Measurements from ENCODE around the gene DPYD.

DPYD gene

DNA sequence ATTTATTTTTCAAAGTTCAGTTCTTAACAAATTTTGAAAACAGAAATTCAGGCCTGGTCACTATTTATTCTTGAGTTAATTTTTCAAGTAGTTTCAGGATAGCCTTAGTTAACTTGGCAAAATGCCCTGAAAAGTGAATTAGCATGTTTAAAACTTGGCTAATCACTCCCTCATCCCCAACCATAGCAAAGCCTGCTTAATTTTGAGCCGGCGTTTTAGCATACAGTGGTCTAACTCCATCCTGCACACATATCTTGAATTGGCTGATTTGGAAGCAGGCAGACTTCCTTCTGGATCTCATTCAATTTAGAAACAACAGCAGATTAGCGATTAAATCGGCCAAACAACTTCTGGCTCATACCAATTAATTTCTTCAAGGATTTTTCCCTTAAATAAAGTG lies 760.0 kb downstream of the DPYD start:
- TF ChIP-seq YY1 (IDR thresholded peaks at IDR 0.05; ENCODE audit: insufficient read depth, insufficient read length) (no peak), ZNF274 (IDR thresholded peaks at IDR 0.05; ENCODE audit: low read depth, low read length) (no peak), SUZ12 (IDR thresholded peaks at IDR 0.05; ENCODE audit: extremely low read depth, insufficient read depth, insufficient read length) (no peak)
- Histone ChIP-seq H3K9me3 (ENCODE audit: insufficient read depth, low read length) (no peaks in the 10 kb centered on the region), H3K9ac (ENCODE audit: insufficient read length, low read depth) (no peak overlapping the region), H3K36me3 (ENCODE audit: insufficient read depth, insufficient read length, low read length) (no peaks in the 10 kb centered on the region), H3K4me3 (ENCODE audit: insufficient read length, low read depth) (no peak overlapping the region), H3K27me3 (ENCODE audit: insufficient read depth, insufficient read length) (no peaks in the 10 kb centered on the region), H3K4me1 (ENCODE audit: insufficient read depth, insufficient read length) (no peaks in the 10 kb centered on the region)
- no peak for DNase-seq (ENCODE audit: low read depth, low spot score)

DNA sequence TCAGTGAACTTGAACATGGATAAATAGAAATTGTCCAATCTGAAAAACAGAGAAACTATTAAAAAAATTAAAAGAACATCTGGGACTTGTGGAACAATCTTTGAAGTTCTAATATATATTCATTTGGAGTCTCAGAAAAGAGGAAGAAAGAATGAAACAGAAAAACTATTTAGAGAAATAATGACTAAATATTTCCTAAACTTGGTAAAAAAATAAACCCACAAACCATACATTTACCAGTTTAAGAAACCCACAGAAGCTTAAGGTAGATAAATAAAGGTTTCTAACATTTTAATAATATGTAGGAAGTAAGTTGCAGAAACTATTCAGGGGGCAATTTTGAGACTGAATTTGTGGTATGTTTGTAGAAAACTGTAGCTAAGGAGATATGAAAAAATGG lies 761.5 kb downstream of the DPYD start:
- no peak for DNase-seq (ENCODE audit: low read depth, low spot score)
- H3K36me3 ChIP-seq (ENCODE audit: insufficient read depth, insufficient read length, low read length): no peaks in the 10 kb centered on the region
- TF ChIP-seq YY1 (IDR thresholded peaks at IDR 0.05; ENCODE audit: insufficient read depth, insufficient read length) (no peak), ZNF274 (IDR thresholded peaks at IDR 0.05; ENCODE audit: low read depth, low read length) (no peak), SUZ12 (IDR thresholded peaks at IDR 0.05; ENCODE audit: extremely low read depth, insufficient read depth, insufficient read length) (no peak)
- H3K27me3 ChIP-seq (ENCODE audit: insufficient read depth, insufficient read length): no peaks in the 10 kb centered on the region
- no peaks in the 10 kb centered on the region for H3K4me1 ChIP-seq (ENCODE audit: insufficient read depth, insufficient read length)
- H3K9me3 ChIP-seq (ENCODE audit: insufficient read depth, low read length): no peaks in the 10 kb centered on the region
- H3K9ac ChIP-seq (ENCODE audit: insufficient read length, low read depth): no peak overlapping the region
- no peak overlapping the region for H3K4me3 ChIP-seq (ENCODE audit: insufficient read length, low read depth)

DNA sequence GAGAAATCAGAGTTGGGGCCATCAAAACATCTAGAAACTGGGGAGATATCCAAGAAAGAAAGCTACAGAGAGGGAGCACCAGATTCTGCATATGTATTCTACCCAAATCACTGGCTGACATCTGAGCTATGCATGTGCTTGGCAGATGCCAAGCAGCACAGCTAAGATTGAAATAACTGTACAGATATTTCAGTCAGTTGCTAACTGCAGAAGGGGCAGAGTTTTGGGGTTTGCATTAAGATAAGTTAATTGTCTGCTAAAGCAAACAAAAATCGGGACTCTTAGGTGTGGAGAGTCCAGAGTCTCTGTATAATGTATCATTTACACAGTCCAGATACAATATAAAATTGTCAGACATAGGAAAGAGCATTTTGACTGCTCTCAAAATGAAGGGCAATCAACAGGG lies 762.1 kb downstream of the DPYD start:
- no peak for TF ChIP-seq YY1 (IDR thresholded peaks at IDR 0.05; ENCODE audit: insufficient read depth, insufficient read length)
- no peak for TF ChIP-seq ZNF274 (IDR thresholded peaks at IDR 0.05; ENCODE audit: low read depth, low read length)
- TF ChIP-seq SUZ12 (IDR thresholded peaks at IDR 0.05; ENCODE audit: extremely low read depth, insufficient read depth, insufficient read length): no peak
- no peak for DNase-seq (ENCODE audit: low read depth, low spot score)
- no peak overlapping the region for H3K9ac ChIP-seq (ENCODE audit: insufficient read length, low read depth)
- no peaks in the 10 kb centered on the region for H3K36me3 ChIP-seq (ENCODE audit: insufficient read depth, insufficient read length, low read length)
- no peak overlapping the region for H3K4me3 ChIP-seq (ENCODE audit: insufficient read length, low read depth)
- H3K4me1 ChIP-seq (ENCODE audit: insufficient read depth, insufficient read length): no peaks in the 10 kb centered on the region
- H3K27me3 ChIP-seq (ENCODE audit: insufficient read depth, insufficient read length): no peaks in the 10 kb centered on the region
- H3K9me3 ChIP-seq (ENCODE audit: insufficient read depth, low read length): no peaks in the 10 kb centered on the region

DNA sequence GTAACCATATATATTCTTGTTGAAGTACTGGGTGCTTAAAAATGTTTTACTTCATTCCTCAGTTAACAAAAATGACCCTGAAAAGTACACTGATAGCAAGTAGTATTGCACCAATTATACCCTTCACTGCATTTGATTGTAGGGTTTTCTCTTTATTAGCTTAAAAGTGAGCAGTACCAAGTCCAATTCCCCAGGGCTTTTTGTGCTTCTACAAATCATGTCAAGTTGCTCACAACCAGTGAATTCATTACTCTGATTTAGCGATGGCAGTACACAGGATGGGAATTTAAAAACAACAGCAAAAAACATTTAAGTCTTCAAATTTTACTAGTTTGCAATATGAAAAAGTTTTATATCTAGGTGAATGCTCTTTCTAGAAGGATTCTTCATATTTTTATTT lies 762.8 kb downstream of the DPYD start:
- Histone ChIP-seq H3K27me3 (ENCODE audit: insufficient read depth, insufficient read length) (no peaks in the 10 kb centered on the region), H3K9me3 (ENCODE audit: insufficient read depth, low read length) (no peaks in the 10 kb centered on the region), H3K36me3 (ENCODE audit: insufficient read depth, insufficient read length, low read length) (no peaks in the 10 kb centered on the region), H3K4me3 (ENCODE audit: insufficient read length, low read depth) (no peak overlapping the region), H3K9ac (ENCODE audit: insufficient read length, low read depth) (no peak overlapping the region), H3K4me1 (ENCODE audit: insufficient read depth, insufficient read length) (no peaks in the 10 kb centered on the region)
- TF ChIP-seq ZNF274 (IDR thresholded peaks at IDR 0.05; ENCODE audit: low read depth, low read length): no peak
- TF ChIP-seq SUZ12 (IDR thresholded peaks at IDR 0.05; ENCODE audit: extremely low read depth, insufficient read depth, insufficient read length): no peak
- no peak for TF ChIP-seq YY1 (IDR thresholded peaks at IDR 0.05; ENCODE audit: insufficient read depth, insufficient read length)
- DNase-seq (ENCODE audit: low read depth, low spot score): no peak

DNA sequence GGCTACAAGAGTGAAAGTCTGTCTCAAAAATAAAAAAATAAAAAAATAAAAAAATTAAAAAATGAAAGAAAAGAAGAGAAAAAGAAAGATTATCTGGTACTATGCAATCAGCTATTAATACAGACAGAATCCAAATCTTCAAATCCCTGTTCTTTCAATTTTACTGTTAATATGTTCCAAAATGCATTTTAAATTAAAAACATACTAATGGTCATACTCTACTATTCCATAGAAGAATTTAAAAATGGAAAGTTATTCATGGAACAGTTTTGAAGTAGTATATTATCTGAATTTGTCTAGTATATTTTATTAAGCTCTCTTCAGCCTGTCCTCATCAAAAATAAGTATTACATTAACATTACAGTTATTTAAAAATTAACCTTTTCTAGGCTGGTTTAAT lies 769.2 kb downstream of the DPYD start:
- no peaks in the 10 kb centered on the region for H3K27me3 ChIP-seq (ENCODE audit: insufficient read depth, insufficient read length)
- TF ChIP-seq ZNF274 (IDR thresholded peaks at IDR 0.05; ENCODE audit: low read depth, low read length): no peak
- H3K36me3 ChIP-seq (ENCODE audit: insufficient read depth, insufficient read length, low read length): no peaks in the 10 kb centered on the region
- no peaks in the 10 kb centered on the region for H3K4me1 ChIP-seq (ENCODE audit: insufficient read depth, insufficient read length)
- no peak overlapping the region for H3K9ac ChIP-seq (ENCODE audit: insufficient read length, low read depth)
- no peak overlapping the region for H3K4me3 ChIP-seq (ENCODE audit: insufficient read length, low read depth)
- DNase-seq (ENCODE audit: low read depth, low spot score): no peak
- no peaks in the 10 kb centered on the region for H3K9me3 ChIP-seq (ENCODE audit: insufficient read depth, low read length)

DNA sequence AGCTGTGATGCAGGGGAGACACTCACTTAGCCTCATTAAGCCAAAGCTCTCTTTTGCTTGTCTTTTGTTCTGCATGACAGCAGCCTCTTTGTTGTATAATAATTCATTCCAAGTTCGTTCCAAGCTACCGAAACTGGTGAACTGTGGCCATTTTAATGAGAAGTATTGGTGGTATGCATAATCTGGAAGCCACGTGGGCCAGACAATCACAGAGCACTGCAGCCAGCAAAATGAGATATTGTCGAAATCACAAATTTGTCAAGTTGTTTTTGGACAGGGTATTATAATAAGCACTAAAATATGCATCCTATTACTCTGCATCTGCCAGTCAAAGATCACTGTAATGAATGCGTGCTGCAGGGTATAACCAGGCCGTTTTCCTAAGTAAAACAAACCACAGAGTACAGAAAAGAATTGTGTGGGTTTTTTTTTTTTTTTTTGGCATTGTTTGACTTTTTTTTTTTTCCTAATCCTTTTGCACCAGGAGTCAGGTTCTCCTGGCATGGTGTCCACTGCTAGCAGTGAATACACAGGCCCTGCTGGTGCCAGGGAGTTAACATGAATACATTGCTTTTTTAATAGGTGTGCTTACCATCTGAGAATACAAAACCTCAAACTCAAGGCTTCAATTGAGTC lies 775.4 kb downstream of the DPYD start:
- H3K4me1 ChIP-seq (ENCODE audit: insufficient read depth, insufficient read length): no peaks in the 10 kb centered on the region
- H3K27me3 ChIP-seq (ENCODE audit: insufficient read depth, insufficient read length): no peaks in the 10 kb centered on the region
- no peaks in the 10 kb centered on the region for H3K36me3 ChIP-seq (ENCODE audit: insufficient read depth, insufficient read length, low read length)
- H3K4me3 ChIP-seq (ENCODE audit: insufficient read length, low read depth): no peak overlapping the region
- no peak for DNase-seq (ENCODE audit: low read depth, low spot score)
- TF ChIP-seq YY1 (IDR thresholded peaks at IDR 0.05; ENCODE audit: insufficient read depth, insufficient read length) (no peak), ZNF274 (IDR thresholded peaks at IDR 0.05; ENCODE audit: low read depth, low read length) (no peak), SUZ12 (IDR thresholded peaks at IDR 0.05; ENCODE audit: extremely low read depth, insufficient read depth, insufficient read length) (no peak)
- H3K9ac ChIP-seq (ENCODE audit: insufficient read length, low read depth): no peak overlapping the region
- H3K9me3 ChIP-seq (ENCODE audit: insufficient read depth, low read length): no peaks in the 10 kb centered on the region

DNA sequence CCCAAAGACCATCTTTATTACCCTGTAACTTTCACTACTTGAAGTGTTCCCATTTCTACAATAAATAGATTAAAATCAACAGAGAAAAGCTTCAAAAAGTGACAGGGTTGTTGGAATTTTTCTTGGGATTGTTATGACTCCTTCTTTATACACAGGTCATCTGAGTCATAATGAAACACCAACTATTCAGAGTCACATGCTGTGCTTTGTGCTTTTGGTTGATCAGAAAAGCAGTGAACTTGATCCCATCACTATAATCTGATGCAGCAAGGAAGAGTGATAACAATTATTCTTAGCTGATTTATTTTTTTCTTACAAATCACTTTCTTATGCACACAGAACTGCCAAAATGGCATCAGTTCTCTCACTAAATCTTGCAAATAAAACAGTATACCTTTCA lies 776.3 kb downstream of the DPYD start:
- no peaks in the 10 kb centered on the region for H3K36me3 ChIP-seq (ENCODE audit: insufficient read depth, insufficient read length, low read length)
- no peak for TF ChIP-seq SUZ12 (IDR thresholded peaks at IDR 0.05; ENCODE audit: extremely low read depth, insufficient read depth, insufficient read length)
- no peak for TF ChIP-seq ZNF274 (IDR thresholded peaks at IDR 0.05; ENCODE audit: low read depth, low read length)
- no peak for TF ChIP-seq YY1 (IDR thresholded peaks at IDR 0.05; ENCODE audit: insufficient read depth, insufficient read length)
- no peak overlapping the region for H3K9ac ChIP-seq (ENCODE audit: insufficient read length, low read depth)
- DNase-seq (ENCODE audit: low read depth, low spot score): no peak
- no peaks in the 10 kb centered on the region for H3K4me1 ChIP-seq (ENCODE audit: insufficient read depth, insufficient read length)
- no peaks in the 10 kb centered on the region for H3K27me3 ChIP-seq (ENCODE audit: insufficient read depth, insufficient read length)
- H3K9me3 ChIP-seq (ENCODE audit: insufficient read depth, low read length): no peaks in the 10 kb centered on the region
- H3K4me3 ChIP-seq (ENCODE audit: insufficient read length, low read depth): no peak overlapping the region
